Measurements from ENCODE around the gene ZCCHC14.
"Not testable (repeated sequence)": the region's sequence is repeated elsewhere in the genome, so short reads cannot be mapped to it uniquely, and the experiment has no call there.

ZCCHC14 gene

DNA sequence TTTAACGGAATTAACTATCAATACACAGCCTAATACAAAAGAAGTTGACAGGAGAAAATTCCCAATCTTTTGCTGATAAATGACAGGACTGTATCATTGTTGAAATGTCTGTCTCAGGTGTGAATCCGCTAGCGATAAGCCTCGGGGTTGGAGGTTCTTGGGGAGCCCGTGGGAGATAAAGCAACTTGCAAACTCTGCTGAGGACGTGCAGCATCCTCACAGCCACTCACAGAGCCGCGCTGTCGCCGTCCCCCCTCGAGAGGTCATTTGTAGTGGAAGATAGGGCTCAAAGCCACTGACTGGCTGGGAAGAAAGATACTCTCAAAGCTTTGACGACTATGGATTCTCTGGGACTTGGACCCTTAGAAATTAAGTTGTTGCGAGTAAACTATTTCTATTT is 83.7 kb downstream of the ZCCHC14 start:
- DNase-seq (ENCODE audit: low read depth), result no peak

DNA sequence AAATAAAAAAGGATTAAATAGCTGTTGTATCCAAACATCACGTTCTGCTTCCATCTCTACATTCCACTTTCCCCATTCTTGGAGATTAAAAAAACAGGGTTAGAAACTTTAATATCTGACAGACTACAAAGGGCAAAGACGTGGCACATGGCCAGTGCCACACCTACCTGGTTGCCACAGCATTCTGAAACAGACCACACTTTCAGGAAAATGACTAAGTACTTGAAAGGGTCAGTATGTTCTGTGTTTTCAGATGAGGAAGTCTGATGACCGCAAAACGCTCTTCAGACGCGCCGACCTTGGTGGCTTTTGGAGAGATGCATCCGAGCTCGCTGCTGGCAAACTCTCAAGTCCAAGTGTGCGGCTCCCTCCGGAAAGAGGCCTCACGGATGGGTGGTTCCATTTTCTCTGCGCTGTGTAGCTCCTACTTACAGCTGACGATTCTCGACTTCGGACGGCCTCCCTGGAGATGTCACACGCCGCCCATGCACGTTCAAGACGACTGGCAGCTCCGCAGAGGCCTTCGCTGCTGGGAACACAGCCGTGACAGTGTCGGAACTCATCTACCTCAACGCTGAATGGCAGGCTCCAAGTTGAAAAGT is 85.2 kb downstream of the ZCCHC14 start:
- DNase-seq (ENCODE audit: low read depth), result no peak

DNA sequence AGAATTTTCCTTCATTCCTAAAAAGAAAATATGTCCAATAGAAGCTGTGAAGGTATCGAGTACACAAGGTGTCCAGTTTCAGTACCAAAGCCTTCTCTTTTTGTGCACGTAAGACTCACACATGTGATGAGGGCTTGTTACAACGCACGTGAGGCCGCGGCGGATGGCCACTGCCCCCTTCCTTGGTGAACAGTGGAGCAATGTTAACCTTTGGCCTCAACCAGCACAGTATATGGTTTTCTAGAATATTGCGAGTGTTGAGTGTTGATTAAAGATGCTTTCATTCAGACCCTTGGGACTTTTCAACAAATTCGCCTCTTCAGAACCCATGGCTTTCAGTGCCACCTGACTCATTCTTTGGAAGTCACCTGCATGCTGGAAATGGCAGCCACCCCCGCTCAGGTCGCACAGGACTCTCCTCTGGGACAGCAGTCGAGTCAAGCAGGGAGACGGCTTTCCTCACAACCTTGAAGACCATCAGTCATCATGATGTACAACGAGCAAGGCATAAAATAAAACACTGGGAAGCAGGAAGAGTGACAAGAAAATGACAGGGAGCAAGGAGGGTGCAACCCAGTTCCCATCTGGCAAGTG is 86.2 kb downstream of the ZCCHC14 start:
- no peak for DNase-seq (ENCODE audit: low read depth)

DNA sequence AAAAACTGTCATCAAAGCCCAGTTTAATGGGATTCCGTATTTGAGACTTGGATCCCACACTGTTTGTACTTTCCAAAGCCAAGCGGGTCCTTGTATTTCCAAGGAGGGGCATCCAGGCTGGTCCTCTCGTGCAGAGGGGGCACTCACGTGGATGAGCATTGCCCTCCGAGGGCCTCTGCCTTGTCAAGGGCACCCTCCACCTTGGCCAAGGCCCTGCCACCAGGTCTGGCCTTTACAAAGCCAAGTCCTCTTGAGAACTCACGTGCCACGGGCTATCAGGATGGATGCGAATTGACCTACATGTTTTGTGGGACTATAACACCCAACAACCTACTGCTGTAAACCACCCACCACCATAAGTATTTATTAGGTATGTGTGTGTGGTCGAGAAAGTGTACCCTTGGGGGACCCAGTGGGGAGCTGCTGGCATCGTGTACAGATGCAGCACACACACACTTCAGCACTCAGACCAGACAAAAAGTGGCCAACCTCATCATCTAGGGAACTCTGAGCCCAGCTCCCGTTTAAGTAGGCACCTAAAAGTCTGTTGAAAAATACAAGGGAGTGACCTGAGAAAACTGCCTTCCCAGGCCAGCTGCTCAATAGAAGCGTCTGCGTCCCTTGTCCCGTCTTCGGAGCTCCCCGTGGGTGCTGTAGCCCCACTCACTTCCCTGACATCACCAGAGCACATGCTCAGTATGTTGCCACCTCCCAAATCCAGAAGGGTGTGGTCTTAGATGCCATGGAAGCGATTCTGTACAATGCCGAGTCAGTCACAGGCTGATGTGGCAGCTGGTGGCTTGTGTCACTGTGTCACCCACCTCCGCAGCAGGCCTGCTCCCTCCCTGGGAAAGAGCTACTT is 87.8 kb downstream of the ZCCHC14 start:
- DNase-seq (ENCODE audit: low read depth), result no peak

DNA sequence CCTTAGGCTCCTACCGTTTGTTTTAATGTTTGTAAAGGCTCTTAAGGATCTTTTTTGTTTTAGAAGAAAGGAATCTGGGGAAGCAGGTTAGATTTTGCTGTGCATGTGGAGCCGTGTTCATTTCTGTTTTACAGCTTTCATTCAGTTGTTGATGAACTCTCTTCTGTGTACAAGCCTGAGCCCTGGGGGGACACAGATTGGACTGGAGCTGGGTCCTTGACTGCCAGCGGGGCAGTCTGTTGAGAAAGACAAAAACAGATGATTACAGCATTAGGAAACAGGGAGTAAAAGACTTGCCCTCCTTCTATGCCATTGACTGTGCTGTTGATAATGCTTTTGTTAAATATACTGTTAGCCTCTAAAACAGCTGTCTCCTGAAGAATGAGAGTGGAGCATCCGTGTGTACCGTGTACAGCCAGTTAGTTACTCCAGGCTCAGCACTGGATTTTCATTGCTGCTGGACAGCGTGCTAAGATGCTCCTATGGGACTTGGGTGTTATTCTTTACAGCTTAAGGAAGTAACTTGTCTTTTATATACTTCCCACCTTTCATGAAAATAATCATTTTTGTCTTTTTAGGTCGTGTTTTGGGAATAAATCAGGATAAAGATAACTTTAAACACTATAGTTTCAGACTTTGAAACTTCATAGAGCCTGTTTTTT is 97.5 kb downstream of the ZCCHC14 start:
- no peak for DNase-seq (ENCODE audit: low read depth)

DNA sequence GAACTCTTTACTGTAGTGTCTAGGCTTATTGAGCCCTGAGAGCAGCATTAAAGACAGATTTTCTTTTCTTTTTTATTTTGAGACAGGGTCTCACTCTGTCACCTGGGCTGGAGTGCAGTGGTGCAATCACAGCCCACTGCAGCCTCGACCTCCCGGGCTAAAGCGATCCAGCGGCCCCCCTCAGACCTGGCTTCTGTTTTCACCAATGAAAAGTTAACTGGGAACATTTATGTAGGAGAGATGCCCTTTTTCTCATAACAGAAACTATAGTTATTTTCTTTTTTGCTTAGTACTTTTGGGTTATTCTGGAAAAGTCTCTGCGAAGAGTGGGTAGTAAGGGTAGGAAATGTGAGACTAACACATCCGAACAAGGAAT is 99.2 kb downstream of the ZCCHC14 start:
- DNase-seq (ENCODE audit: low read depth), result no peak

DNA sequence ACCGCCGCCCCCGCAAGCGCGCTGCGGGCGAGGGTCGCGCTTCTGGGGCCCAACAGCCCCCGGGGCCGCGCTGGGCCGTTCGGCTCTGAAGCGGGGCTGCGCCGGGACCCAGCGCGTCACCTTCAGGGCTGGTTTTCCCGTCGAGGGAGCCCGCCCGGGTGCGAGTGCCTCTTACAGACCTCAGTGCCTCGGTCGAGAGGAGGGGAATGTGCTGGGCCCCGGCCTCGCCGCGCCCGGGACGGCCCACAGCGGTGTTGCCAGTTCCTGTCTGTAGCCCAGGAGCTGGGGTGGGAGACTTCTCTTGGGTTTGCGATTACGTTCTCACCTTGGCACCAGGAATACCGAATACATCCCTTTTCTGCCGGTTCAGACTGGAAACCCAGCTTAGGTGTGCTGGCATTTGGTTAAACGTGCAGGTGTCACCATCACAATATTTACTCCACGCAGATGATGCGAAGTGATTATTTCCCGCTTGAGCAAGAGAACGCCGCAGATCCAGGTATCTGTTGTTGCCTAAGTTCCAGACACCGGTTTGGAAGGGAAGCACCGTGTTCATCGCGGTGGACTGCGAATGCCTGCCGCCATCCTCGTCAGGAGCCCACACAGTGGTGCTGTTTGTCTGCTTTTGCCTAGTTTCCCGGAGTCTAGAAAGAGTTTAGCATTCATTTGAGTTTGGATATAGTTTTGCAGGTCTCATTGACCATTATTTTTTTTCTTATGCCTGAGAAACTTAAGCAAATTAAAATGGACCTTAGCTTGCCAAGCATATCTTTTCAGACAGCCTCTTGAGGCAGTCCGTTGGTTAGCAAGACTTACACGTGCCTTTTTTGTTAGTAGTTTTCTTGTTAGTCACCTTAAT is 99.8 kb downstream of the ZCCHC14 start:
- no peak for DNase-seq (ENCODE audit: low read depth)

DNA sequence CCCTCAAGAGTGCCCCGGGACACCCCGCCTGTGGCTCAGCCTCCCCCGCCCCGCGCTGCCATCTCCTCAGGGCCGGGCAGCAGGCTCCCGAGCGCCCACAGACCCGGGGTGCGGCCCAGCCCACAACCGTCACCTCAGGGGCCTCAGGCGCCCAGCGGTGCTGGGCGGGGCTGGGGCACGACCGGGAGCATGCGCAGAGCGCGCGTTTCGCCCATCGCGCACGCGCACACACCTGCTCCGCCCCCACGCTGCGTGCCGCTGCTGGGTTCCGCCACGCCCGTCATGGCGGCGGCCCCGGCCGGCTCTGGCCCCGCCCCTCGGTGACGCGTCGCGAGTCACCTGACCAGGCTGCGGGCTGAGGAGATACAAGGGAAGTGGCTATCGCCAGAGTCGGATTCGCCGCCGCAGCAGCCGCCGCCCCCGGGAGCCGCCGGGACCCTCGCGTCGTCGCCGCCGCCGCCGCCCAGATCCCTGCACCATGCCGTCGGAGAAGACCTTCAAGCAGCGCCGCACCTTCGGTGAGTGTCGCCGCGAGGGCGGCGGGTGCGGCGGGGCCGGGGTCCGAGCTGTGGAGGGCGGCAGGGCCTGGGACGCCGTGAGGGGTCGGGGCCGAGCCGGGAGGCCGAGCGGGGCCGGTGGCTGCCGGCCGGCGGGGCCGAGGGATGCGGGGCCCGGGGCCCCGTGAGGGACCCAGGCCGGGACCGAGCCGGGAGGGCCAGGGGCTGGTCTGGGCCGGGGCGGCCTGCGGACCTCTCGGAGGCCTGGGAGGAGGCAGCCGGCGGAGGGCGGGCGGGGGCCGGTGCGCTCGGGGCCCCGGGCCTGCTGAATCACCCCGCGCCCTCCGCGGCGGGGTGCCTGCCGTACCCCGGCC is 100.6 kb downstream of the ZCCHC14 start, which contains the start of gene MAP1LC3B:
MAP1LC3B (plus strand) TSS at position 387 of the 871 bp plus-strand sequence; CDS start at position 479, 92 bp downstream.
- DNase-seq (ENCODE audit: low read depth), result no peak

DNA sequence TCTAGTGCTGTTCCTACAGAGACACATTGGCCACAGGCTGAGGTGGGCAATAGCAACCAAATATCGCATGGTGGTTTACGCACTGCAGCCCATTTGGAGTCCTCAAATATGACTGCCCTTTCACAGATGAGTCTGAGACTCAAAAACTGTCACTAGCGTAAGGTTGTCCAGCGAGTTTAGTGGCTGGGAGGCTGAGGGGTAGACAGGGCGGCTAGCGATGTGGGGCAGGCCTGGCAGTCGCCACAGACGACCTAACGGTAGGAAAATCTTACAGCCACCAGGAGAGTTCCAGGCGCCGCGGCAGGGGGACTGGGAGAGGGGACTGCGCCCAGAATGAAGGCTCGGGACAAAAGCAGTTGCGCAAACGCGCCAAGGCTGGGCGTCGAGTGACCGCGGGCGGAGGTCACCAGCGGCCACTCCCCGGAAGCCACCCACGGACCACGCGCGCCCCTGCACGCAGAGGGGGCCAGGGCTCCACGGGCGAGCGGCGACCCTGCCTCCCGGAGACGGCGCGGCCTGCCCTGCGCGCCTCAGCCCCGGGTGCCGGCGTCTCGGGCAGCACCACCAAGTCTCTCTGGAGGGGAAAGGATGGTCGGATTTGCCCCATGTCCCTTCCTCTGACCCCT is 101.4 kb downstream of the ZCCHC14 start:
- DNase-seq (ENCODE audit: low read depth), result no peak

DNA sequence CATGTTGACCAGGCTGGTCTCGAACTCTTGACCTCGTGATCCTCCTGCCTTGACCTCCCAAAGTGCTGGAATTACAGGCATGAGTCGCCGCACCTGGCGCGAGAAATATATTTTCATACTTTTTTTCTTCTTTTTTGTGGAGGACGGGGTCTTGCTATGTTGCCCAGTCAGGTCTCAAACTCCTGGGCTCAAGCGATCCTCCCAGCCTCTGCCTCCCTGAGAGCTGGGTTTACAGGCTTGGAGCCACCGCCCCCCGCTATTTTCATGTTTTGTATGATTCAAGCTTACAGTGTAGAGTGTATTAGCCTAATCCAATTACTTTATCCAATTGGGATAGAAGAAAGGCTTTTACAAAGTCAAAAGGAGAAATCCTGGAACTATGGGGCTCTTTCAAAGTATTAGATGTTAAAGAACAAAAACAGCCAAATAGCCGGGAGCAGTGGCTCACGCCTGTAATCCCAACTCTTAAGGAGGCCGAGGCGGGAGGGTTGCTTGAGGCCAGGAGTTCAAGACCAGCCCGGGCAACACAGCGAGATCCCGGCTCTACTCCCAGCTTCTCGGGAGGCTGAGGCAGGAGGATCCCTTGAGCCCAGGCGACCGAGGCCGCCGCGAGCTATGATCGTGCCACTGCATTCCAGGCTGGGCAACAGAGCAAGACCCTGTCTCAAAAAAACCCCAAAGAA is 102.0 kb downstream of the ZCCHC14 start:
- DNase-seq (ENCODE audit: low read depth), result no peak

DNA sequence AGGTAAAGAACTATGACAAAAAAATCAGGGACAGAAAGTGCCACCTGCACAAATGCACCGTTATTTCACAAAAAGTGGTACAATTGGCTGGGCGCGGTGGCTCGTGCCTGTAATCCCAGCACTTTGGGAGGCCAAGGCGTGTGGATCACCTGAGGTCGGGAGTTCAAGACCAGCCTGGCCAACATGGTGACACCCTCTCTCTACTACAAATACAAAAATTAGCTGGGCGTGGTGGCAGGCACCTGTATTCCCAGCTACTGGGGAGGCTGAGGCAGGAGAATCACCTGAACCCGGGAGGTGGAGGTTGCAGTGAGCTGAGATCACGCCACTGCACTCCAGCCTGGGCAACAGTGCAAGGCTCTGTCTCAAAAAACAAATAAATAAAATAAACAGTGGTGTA is 102.9 kb downstream of the ZCCHC14 start:
- DNase-seq (ENCODE audit: low read depth), result not testable (repeated sequence)

DNA sequence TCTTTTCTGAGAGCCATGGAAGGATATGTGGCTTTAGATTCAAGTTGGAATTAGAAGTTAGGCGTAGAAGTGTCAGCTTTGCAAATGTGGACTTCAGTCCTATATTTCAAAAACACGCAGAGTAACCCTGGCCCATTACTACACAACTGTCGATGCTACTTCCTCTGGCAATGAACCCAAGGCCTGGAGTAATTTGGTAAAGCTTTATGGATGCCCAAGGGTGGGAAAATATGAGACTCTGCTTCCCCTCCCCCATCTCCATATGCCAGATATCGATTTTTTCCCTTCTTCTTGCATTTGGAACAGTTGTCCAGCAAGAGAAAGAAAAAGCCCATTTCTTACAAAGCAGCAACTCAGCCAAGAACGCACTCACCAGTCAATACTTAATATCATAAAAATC is 103.6 kb downstream of the ZCCHC14 start:
- no peak for DNase-seq (ENCODE audit: low read depth)

DNA sequence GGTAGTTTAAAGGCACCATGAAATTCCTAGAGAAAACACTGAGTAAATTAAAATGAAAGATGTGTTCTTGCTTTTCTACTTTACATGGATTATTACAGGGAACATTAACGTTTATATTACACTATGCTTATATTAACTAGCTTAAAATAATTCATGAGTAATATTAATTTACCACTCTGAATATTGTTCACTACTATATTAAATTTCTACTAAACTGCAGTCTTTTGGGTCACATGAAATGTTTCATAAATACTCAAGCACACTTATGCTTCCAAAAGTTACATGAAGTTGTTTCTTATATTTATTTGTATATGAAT is 104.0 kb downstream of the ZCCHC14 start:
- no peak for DNase-seq (ENCODE audit: low read depth)

DNA sequence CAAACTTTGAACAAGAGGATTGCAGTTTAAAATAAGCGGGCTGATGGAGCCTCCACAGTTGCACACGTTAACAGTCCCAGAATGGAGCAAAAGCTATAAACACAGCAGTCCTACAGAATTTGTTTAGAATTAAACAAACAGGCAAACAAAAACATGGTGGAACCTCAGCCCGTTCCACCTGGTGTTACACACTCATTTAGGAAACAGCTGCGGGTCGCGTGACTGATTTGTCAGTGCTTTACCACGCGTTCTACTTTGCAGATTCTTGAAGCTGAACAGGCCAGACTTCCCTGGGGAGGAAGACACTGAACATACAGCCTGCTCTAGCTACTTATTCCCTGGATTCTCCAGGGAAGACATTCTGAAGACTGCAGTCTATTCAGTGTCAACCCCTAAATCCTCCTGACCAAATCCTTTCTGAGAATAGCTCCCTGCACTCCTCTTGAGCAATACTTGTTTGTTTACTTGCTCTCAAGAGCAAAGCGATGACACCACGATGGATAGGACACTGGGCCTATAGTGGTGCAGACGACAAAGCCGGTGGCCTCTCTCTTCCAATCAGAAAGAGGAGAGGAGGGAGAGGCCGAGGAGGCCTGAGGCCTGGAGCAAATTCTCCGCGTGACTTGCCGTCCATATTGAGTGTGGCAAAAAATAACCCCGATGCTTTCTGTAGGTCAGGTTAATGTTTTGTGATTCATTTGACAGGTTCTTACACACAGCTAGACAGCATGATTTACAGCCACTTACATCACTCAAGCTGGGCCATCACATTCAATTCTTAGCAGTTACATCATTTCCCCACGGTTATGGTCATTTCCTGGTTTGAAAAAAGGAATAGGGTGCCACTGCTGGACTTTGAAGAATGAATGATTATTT is 104.6 kb downstream of the ZCCHC14 start:
- DNase-seq (ENCODE audit: low read depth), result peak; percentile 84

DNA sequence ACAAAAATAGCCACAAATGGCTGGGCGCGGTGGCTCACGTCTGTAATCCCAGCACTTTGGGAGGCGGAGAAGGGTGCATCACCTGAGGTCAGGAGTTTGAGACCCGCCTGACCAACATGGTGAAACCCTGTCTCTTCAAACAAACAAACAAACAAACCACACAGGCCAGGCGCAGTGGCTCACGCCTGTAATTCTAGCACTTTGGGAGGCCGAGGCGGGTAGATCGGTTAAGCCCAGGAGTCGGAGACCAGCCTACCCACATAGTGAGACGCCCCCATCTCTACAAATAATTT is 108.0 kb downstream of the ZCCHC14 start:
- DNase-seq (ENCODE audit: low read depth), result not testable (repeated sequence)

DNA sequence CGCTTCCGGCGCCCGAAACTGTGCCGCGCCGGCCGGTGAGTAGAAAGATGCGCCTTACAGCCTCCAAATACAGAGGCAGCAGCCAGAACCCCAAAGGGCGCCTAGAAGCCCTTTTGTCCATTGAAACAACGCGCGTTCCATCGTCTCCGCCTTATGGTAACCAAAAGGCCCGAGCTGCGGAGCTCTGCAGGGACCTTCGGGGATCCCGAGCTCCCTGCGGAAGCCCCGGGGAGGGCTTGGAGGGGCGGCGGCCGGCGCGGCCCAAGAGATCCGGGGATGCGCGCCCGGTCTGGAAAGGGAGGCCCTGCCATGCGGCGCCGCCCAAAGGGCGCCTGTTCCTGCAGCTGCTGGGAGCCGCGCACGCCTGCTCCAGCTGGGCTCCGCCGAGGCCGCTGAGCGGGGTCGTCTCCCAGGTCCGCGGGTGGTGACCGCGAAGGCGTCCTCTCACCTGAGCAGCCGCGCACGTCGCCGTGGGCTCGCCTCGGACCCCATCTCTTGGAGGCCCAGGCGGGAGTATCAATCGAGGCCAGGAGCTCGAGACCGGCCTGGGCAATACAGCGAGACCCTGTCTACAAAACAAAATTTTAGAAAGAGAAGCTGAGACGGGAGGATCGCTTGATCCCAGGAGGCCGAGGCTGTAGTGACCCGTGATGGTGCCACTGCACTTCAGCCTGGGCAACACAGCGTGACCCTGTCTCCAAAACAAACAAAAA is 108.5 kb downstream of the ZCCHC14 start:
- no peak for DNase-seq (ENCODE audit: low read depth)

DNA sequence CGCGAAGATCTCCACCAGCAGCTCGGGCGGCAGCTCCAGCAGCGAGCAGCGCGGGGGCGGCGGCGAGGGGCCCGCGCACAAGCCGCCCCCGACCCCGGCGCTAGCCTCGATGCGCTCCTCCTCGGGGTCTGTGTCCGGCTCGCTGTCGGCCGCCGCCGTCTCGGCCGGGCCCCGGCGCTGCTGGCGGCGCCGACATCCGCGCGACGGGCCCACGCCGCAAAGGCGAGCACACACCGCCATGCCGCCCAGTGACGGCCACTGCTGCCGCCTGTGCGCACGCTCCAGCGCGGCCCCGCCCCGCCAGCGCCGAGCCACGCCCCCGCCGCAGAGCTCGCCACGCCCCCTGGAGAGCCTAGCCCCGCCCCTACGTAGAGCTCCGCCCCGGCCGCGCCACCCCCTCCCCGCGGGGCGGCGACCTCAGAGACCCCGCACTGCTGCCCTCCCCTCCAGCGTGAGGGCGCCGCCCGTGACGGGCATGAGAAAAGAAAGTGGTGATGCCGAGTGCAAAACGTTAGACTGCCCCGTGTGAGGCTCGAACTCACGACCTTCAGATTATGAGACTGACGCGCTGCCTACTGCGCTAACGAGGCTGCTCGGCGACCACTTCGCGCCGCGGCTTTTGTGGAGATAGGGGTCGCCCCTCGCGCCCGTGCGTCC is 109.2 kb downstream of the ZCCHC14 start, which contains the start of gene FBXO31:
FBXO31 (minus strand) TSS at position 272 of the 657 bp plus-strand sequence; CDS start at position 240, 32 bp downstream.
- DNase-seq (ENCODE audit: low read depth), result no peak
